ENCODE data around the gene POU2F3.

The POU2F3 gene

DNA sequence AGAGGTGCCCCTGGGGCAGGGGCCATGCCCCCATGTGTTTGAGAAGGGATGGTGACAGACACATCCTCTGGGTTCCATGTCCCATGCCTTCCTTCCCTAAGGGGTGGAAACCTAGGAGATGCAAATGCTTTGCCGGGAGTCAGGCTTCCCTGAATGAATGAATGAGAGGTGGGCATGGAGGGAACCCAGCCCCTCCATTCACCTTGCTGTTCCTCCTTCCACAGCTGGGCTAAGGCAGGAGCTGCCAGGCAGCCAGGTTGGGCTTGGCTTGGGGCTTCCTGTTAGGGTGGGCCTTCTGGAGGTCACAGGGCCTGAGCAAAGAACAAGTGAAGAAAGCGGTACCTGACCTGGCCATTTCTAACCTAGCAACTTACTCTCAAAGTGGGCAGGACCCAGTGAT, 926 bp downstream of the POU2F3 start:
- TF ChIP-seq, protein P1, sequence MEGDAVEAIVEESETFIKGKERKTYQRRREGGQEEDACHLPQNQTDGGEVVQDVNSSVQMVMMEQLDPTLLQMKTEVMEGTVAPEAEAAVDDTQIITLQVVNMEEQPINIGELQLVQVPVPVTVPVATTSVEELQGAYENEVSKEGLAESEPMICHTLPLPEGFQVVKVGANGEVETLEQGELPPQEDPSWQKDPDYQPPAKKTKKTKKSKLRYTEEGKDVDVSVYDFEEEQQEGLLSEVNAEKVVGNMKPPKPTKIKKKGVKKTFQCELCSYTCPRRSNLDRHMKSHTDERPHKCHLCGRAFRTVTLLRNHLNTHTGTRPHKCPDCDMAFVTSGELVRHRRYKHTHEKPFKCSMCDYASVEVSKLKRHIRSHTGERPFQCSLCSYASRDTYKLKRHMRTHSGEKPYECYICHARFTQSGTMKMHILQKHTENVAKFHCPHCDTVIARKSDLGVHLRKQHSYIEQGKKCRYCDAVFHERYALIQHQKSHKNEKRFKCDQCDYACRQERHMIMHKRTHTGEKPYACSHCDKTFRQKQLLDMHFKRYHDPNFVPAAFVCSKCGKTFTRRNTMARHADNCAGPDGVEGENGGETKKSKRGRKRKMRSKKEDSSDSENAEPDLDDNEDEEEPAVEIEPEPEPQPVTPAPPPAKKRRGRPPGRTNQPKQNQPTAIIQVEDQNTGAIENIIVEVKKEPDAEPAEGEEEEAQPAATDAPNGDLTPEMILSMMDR (IDR thresholded peaks at IDR 0.05; ENCODE audit: low read depth, low read length) = no peak
- no peak for DNase-seq (ENCODE audit: low read depth in 2 of 2)
- no peak overlapping the region for H3K4me3 ChIP-seq (replicated peaks in 1 of 2; ENCODE audit: low read depth in 2 of 2, low read length in 2 of 2)

- DNase-seq (ENCODE audit: low read depth in 2 of 2) = no peak
- no peak overlapping the region for H3K4me3 ChIP-seq (replicated peaks in 1 of 2; ENCODE audit: low read depth in 2 of 2, low read length in 2 of 2)
- TF ChIP-seq, protein P1 (IDR thresholded peaks at IDR 0.05; ENCODE audit: low read depth, low read length) = no peak
Measured at GRCh38 chr11:120241277-120241676, 1.3 kb downstream of the POU2F3 start.

DNA sequence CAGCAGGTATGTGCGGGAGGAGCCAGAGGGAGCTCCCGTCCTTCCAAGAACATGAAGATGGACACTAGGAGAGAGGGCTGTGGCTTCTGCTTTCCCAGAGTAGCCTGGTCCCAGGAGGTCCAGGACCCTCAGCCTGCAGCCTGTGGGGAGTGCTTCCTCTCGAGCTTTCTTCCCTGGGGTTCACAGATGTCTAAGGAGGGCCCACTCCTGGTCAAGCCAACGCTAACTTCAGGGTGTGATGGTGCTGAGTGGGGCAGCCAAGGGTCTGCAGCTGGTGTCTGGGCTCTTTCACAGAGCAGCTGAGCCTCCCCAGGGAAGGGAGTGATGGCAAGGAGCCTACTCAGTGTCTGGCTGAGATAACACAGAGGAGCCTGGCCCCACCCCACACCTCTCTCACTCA, 3.3 kb downstream of the POU2F3 start:
- TF ChIP-seq, protein P1 (IDR thresholded peaks at IDR 0.05; ENCODE audit: low read depth, low read length) = no peak

GRCh38 chr11:120244476-120245365, 4.8 kb downstream of the POU2F3 start:
- peak; percentile 24 to 37 for DNase-seq (ENCODE audit: low read depth in 2 of 2)
- no peak overlapping the region for H3K4me3 ChIP-seq (replicated peaks in 1 of 2; ENCODE audit: low read depth in 2 of 2, low read length in 2 of 2)
- TF ChIP-seq, protein P1 (IDR thresholded peaks at IDR 0.05; ENCODE audit: low read depth, low read length) = no peak

More for the DNA sequence above, 3.3 kb downstream of the POU2F3 start:
- H3K4me3 ChIP-seq (replicated peaks in 1 of 2; ENCODE audit: low read depth in 2 of 2, low read length in 2 of 2) = no peak overlapping the region
- no peak for DNase-seq (ENCODE audit: low read depth in 2 of 2)

- no peak for DNase-seq (ENCODE audit: low read depth in 2 of 2)
- TF ChIP-seq, protein P1 (IDR thresholded peaks at IDR 0.05; ENCODE audit: low read depth, low read length) = no peak
- H3K4me3 ChIP-seq (replicated peaks in 1 of 2; ENCODE audit: low read depth in 2 of 2, low read length in 2 of 2) = no peak overlapping the region
Measured at GRCh38 chr11:120245434-120245833, 5.5 kb downstream of the POU2F3 start.

DNA sequence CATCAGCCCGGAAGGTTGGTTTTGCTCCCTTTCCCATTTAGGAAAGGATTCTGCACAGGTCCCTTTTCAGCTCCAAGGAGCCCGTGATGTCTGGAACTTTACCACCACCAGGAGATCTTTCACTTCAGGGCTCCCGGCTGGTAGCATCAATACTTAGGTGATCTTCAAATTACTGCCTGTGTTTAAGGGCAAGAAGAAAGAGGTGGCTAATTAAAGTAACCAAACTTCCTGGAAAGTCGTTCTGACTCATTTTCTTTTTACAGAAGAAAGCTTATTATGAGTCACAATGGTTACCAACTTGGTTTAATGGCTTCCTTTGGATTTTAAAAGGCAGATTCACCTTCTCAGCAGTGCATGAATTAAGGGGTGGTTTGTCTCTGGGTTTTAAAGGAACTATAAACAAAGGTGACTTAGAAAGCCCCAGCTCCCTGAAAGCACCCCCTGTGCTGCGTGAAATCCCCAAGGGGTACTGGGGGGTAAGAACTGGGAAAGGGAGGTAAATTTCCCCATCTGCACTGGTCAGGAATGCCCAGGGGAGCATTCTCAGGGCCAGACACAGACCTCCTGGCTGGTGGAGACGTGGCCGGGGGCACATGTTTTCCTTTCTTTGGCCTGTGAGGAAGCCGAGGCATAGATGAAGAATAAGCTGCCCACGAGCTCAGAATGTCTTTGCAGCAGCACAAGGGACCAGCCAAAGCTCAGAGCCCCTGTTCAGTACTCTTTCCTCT, 8.8 kb downstream of the POU2F3 start:
- TF ChIP-seq, protein P1 (IDR thresholded peaks at IDR 0.05; ENCODE audit: low read depth, low read length) = no peak

More for the DNA sequence above, 8.8 kb downstream of the POU2F3 start:
- peak in 1 of 2 donors; percentile 49 for DNase-seq (ENCODE audit: low read depth in 2 of 2)
- no peak overlapping the region for H3K4me3 ChIP-seq (replicated peaks in 1 of 2; ENCODE audit: low read depth in 2 of 2, low read length in 2 of 2)

Measured in cardiac fibroblast (primary cell).